HEK293T (cell line): Measurements from ENCODE around the gene CEBPE.

ENCODE experiments used
- ARNT ChIP-seq: fragments of 450-650 bp; IDR thresholded peaks from 2 replicates; pipeline ENCODE4 v1.6.1; 2017; ENCODE audit warnings: mild to moderate bottlenecking
- BHLHE40 ChIP-seq: fragments of 450-650 bp; IDR thresholded peaks from 2 replicates; pipeline ENCODE4 v1.6.1; 2016; ENCODE audit warnings: mild to moderate bottlenecking, moderate library complexity, borderline replicate concordance
- ELF4 ChIP-seq: fragments of 450-650 bp; IDR thresholded peaks from 2 replicates; pipeline ENCODE4 v1.6.1; 2017; ENCODE audit warnings: antibody characterized with exemption
- FOXA1 ChIP-seq: fragments of 450-650 bp; IDR thresholded peaks from 2 replicates; pipeline ENCODE4 v1.6.1; 2016; ENCODE audit warnings: mild to moderate bottlenecking
- FOXM1 ChIP-seq: fragments of 450-650 bp; IDR thresholded peaks from 2 replicates; pipeline ENCODE4 v1.6.1; 2017; ENCODE audit warnings: mild to moderate bottlenecking, borderline replicate concordance
- L3MBTL2 ChIP-seq: fragments of 450-650 bp; conservative IDR thresholded peaks from 2 replicates; pipeline ENCODE4 v1.6.1; 2016; ENCODE audit warnings: mild to moderate bottlenecking
- NFRKB ChIP-seq: fragments of 450-650 bp; IDR thresholded peaks from 2 replicates; pipeline ENCODE4 v1.6.1; 2016; ENCODE audit warnings: mild to moderate bottlenecking, moderate library complexity
- SP1 ChIP-seq: fragments of 450-650 bp; IDR thresholded peaks from 2 replicates; pipeline ENCODE4 v1.6.1; 2017
- SUZ12 ChIP-seq: fragments of 450-650 bp; IDR thresholded peaks from 2 replicates; pipeline ENCODE4 v1.6.1; 2016; ENCODE audit warnings: mild to moderate bottlenecking

- no peak for TF ChIP-seq L3MBTL2
- no peak for TF ChIP-seq SP1
- no peak for TF ChIP-seq ELF4
- TF ChIP-seq BHLHE40, result no peak
- no peak for TF ChIP-seq SUZ12
- TF ChIP-seq NFRKB, result no peak
- TF ChIP-seq FOXA1, result no peak
- TF ChIP-seq FOXM1, result no peak
- TF ChIP-seq ARNT, result no peak
These were observed 3.0 kb upstream of the CEBPE start for GRCh38 chr14:23122086-23122485.
